ENCODE results near the gene FAIM. TPM values are rescaled to one million over a fixed set of nuclear protein-coding genes. Genes with fewer than 3 reads are reported as not detected.
"Not testable (repeated sequence)": the region's sequence is repeated elsewhere in the genome, so short reads cannot be mapped to it uniquely, and the experiment has no call there.

Gene FAIM
- total RNA-seq, 3 donors from 2014 or later: 3.9 to 7.8 (median 5.0) TPM

- H3K4me1 ChIP-seq (ENCODE audit: low read depth): no peaks in the 10 kb centered on the region
- ATAC-seq (no peak), DNase-seq (no peak)
- intact Hi-C loops (cut with DNase I, micrococcal nuclease): no loop called here
- no peak for TF ChIP-seq CTCF (IDR thresholded peaks at IDR 0.05)
- peaks cover 10% of the 10 kb centered on the region for H3K9me3 ChIP-seq
- no peaks in the 10 kb centered on the region for H3K36me3 ChIP-seq (ENCODE audit: low read depth)
- no peak overlapping the region for H3K4me3 ChIP-seq
These were observed 69.5 kb downstream of the FAIM start for GRCh38 chr3:138678086-138678485.

GRCh38 chr3:138678874-138679392 is 70.4 kb downstream of the FAIM start:
- Histone ChIP-seq H3K4me1 (ENCODE audit: low read depth) (no peaks in the 10 kb centered on the region), H3K4me3 (no peak overlapping the region), H3K36me3 (ENCODE audit: low read depth) (no peaks in the 10 kb centered on the region), H3K9me3 (peaks cover 10% of the 10 kb centered on the region)
- no peak for TF ChIP-seq CTCF (IDR thresholded peaks at IDR 0.05)
- DNase-seq (no peak), ATAC-seq (no peak)
- intact Hi-C loops (cut with DNase I, micrococcal nuclease): no loop called here

GRCh38 chr3:138680974-138681373 is 72.4 kb downstream of the FAIM start:
- H3K4me1 ChIP-seq (ENCODE audit: low read depth); H3K36me3 ChIP-seq (ENCODE audit: low read depth); ATAC-seq; intact Hi-C loops (cut with DNase I, micrococcal nuclease); H3K4me3 ChIP-seq; H3K9me3 ChIP-seq; DNase-seq: not testable (repeated sequence)

- intact Hi-C loops (cut with DNase I, micrococcal nuclease): no loop called here
- DNase-seq: no peak
- ATAC-seq: no peak
- Histone ChIP-seq H3K36me3 (ENCODE audit: low read depth) (no peaks in the 10 kb centered on the region), H3K4me3 (no peak overlapping the region), H3K4me1 (ENCODE audit: low read depth) (no peaks in the 10 kb centered on the region), H3K9me3 (no peaks in the 10 kb centered on the region)
- TF ChIP-seq CTCF (IDR thresholded peaks at IDR 0.05): no peak
These were observed 73.1 kb downstream of the FAIM start for GRCh38 chr3:138681463-138682220.

- Histone ChIP-seq H3K9me3 (no peaks in the 10 kb centered on the region), H3K4me1 (ENCODE audit: low read depth) (no peaks in the 10 kb centered on the region), H3K36me3 (ENCODE audit: low read depth) (no peaks in the 10 kb centered on the region), H3K4me3 (no peak overlapping the region)
- ATAC-seq: no peak
- no peak for DNase-seq
- TF ChIP-seq CTCF (IDR thresholded peaks at IDR 0.05): no peak
- intact Hi-C loops (cut with DNase I, micrococcal nuclease): no loop called here
These were observed 74.1 kb downstream of the FAIM start for GRCh38 chr3:138682648-138683047.

Other genes with a start within 250 kb of the FAIM start
- gene ESYT3, start 174.2 kb upstream of the FAIM start, total RNA-seq: 10 to 100 TPM in 1 of 3 donors, 1 to 10 TPM in 1, under 1 TPM in 1; 0.70 to 15.1 (median 1.0) TPM
- gene CEP70, start 14.5 kb upstream of the FAIM start, total RNA-seq: 10 to 100 TPM; 29.7 to 56.9 (median 37.9) TPM
- 10 to 100 TPM; 44.3 to 57.9 (median 51.8) TPM for gene PIK3CB, start 226.2 kb downstream of the FAIM start, total RNA-seq

Measured in mucosa of descending colon (tissue), 3 donors.